Stimulated activated CD4-positive, alpha-beta T cell treated with anti-CD3 and anti-CD28 coated beads, Interleukin-2, amount 100 ng/mL, for 4 hours (primary cell): ENCODE measurements around the gene HAP1.
"Not testable (repeated sequence)": the region's sequence is repeated elsewhere in the genome, so short reads cannot be mapped to it uniquely, and the experiment has no call there.

Source experiments
- DNase-seq: peaks from one replicate; pipeline ENCODE4 v3.0.0-alpha.2; 2020; ENCODE audit warnings: low read depth

The HAP1 gene

GRCh38 chr17:41724476-41725050 lies 9.9 kb downstream of the HAP1 start:
- no peak for DNase-seq

- DNase-seq, result no peak
Observed at GRCh38 chr17:41723801-41724475, 10.5 kb downstream of the HAP1 start.

- no peak for DNase-seq
Observed at GRCh38 chr17:41722231-41722630, 12.2 kb downstream of the HAP1 start.

- no peak for DNase-seq
Observed at GRCh38 chr17:41718287-41718645, 16.2 kb downstream of the HAP1 start.

GRCh38 chr17:41717408-41718286 lies 16.8 kb downstream of the HAP1 start:
- DNase-seq, result peak; percentile 22

- DNase-seq, result no peak
Observed at GRCh38 chr17:41711669-41712400, 22.6 kb downstream of the HAP1 start, which contains the start of gene GAST. TSS of gene GAST (plus strand) at chr17:41712331. CDS start at chr17:41715437, 3,106 bp downstream.

- peak; percentile 35 for DNase-seq
Observed at GRCh38 chr17:41710472-41711090, 23.9 kb downstream of the HAP1 start.

GRCh38 chr17:41707803-41708669 lies 26.4 kb downstream of the HAP1 start:
- no peak for DNase-seq

- DNase-seq, result no peak
Observed at GRCh38 chr17:41705271-41705991, 29.0 kb downstream of the HAP1 start.

- no peak for DNase-seq
Observed at GRCh38 chr17:41702712-41703111, 31.7 kb downstream of the HAP1 start.

- not testable (repeated sequence) for DNase-seq
Observed at GRCh38 chr17:41700843-41701242, 33.6 kb downstream of the HAP1 start.

- DNase-seq, result no peak
Observed at GRCh38 chr17:41697122-41697962, 37.1 kb downstream of the HAP1 start.

GRCh38 chr17:41695954-41696757 lies 38.3 kb downstream of the HAP1 start:
- DNase-seq, result peak; percentile 65

GRCh38 chr17:41695134-41695661 lies 39.2 kb downstream of the HAP1 start:
- no peak for DNase-seq

GRCh38 chr17:41692722-41693521 lies 41.5 kb downstream of the HAP1 start:
- no peak for DNase-seq

- no peak for DNase-seq
Observed at GRCh38 chr17:41691031-41691777, 43.2 kb downstream of the HAP1 start.
